IPS-NIHi7 (cell line): ENCODE results near the gene IFIT2.
"Not testable (repeated sequence)": the region's sequence is repeated elsewhere in the genome, so short reads cannot be mapped to it uniquely, and the experiment has no call there.

Source experiments
- DNase-seq: peaks from one replicate; pipeline ENCODE4 v3.0.0; 2012; ENCODE audit warnings: mixed read lengths; ENCODE audit errors: extremely low spot score

Gene IFIT2

GRCh38 chr10:89342206-89342958 is 40.5 kb downstream of the IFIT2 start:
- DNase-seq, result no peak

GRCh38 chr10:89343089-89343767 is 41.4 kb downstream of the IFIT2 start:
- DNase-seq, result no peak

DNA sequence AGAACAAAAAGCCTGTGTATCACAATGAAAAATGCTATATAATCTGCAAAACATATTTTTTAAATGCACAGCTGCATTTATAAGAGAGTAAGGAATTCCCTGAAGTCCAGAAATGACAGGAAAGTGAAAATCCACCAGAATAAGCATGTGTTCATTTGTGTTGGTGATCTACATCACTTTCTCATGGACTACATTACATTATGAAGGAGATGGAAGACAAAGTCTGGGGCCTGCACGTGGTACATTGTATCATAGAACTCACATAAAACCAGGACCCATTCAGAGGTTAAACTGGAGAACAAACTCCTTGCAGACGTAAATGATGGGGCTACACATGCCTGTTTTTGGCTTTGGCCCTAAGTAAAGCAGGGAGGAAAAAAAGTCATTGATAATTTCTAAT is 42.3 kb downstream of the IFIT2 start:
- no peak for DNase-seq

DNA sequence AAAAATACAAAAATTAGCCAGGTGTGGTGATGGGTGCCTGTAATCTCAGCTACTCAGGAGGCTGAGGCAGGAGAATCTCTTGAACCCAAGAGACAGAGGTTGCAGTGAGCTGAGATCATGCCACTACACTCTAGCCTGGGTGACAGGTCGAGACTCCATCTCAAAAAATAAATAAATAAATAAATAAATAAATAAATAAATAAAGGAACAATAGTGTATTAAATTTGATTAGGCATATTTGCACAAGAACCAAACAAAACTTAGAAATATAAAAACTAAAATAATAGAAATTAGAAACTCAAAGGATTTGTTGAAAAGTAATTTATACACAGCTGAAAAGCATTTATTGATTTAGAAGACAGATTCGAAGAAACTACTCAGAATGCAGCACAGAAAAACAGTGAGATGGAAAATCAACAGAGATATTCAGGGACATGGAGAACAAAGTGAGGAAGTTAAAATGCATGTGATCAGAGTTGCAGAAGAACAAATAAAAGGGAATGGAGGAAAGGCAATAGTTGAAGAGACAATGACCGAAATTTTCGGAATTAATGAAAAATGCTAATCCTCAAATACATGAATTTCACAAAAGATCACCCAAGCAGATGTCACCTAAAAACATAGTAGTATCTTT is 43.6 kb downstream of the IFIT2 start:
- no peak for DNase-seq

DNA sequence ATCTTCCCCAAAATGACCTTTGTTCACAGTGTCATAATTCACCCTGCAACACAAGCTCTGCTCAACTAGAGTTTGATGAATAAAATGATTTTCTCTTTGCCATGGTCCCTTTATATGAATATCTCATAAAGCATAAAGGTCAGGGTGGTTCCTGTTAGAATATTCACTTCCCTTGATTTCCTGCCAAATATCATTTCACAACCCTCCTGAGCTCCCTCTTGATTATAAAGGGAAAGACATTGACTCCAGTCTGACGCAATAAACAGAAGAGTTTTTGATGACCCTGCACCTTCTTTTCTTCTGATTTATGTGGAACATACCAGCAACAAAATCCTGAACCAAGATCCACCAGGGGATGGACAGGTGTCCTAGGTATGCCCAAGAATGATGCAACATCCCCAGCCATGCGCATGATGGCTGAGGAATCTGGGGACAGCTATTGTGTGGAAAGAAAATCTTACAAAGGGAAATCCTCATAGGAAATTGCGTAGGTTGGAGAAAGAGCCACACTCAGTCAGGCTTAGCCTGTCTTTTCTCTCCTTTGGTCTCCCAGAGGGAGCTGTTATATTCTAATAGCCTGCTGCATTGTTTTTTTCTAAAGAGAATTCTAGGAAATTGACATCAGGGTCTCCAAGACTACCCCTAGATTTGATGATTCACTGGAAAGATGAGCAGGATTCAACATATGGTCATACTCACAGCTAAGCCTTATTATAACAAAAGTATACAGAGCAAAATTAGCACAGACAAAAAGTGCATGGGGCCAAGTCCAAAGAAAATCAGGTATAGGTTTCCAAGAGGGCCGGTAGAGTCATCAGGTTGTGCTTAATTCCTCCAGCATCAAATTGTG is 44.8 kb downstream of the IFIT2 start:
- DNase-seq, result no peak

GRCh38 chr10:89347701-89348457 is 46.0 kb downstream of the IFIT2 start:
- DNase-seq, result no peak

GRCh38 chr10:89348481-89348880 is 46.6 kb downstream of the IFIT2 start:
- no peak for DNase-seq

DNA sequence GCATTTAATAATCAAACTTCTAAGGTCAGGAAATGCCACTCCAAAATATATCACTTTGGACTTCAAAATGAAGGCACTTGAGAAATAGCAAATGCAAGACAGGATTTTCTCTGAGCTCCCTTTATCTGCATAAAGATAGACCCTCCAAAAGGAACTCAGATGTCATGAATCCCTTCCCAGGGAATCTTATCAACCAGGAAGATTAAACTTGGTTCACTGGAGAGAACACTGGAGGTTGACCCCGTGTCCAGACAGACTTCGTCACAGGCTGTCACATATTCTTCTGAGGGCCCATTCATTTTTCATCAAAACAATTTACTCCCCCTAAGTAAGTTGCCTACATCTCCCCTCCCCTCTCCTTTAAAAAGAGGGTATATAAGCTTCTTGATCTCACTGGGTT is 47.1 kb downstream of the IFIT2 start:
- no peak for DNase-seq

GRCh38 chr10:89350631-89351315 is 48.9 kb downstream of the IFIT2 start:
- DNase-seq, result not testable (repeated sequence)

- no peak for DNase-seq
Observed at GRCh38 chr10:89351412-89351779, 49.5 kb downstream of the IFIT2 start.

DNA sequence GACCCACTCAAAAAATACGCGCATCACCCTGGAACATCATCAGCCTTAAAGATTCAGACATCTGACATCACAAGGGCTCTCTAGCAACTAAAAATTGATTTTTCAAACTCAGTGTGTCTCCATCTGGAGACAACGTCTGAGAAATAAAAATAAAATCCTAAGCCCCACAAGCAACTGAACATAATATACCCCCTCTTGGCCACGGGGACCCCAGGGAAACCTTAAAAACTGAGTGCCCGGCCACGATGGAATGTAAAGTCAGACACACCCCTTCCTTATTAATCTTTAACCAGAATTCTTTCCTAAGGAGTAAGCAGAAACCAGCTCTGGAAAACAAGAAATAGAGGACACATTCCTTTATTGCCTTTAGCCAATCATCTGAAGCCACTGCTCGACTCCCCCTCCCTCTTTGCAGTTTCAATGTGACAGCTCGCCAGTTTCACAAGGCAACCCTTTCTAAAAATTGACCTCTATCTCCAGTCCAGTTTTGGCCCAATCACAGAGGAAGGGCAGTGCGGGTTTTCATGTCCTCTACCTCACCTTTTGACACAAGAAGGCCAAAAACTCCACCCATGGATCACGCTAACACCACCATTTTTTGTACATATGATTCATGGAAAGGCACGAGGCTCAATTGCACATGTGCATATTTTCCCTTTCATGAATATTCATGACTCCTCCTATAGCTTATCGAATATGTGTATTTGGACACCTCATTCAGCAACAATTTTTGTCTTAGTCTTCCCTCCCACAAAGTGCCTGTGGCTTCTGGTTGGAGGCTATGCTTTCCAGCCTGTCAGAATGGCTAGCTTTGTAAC is 50.1 kb downstream of the IFIT2 start:
- DNase-seq, result no peak

DNA sequence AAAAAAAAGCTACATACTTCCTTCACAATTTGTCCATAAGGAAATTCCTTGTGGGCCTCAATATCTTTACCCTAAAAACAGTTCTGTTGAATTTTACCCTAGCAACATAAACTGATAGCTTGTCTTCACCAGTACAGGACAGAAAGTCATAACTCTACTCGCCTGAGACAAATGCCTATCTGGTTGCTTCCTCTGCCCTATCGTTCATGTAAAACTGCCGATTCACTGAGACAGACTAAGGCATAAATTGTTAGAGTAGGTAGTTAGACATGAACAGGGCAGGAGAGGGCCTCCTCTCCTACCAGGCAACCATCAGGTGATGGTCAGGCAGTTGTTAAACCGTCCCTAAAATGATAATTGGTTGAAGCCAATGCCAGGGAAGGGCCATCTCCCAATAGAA is 51.0 kb downstream of the IFIT2 start:
- DNase-seq, result no peak

DNA sequence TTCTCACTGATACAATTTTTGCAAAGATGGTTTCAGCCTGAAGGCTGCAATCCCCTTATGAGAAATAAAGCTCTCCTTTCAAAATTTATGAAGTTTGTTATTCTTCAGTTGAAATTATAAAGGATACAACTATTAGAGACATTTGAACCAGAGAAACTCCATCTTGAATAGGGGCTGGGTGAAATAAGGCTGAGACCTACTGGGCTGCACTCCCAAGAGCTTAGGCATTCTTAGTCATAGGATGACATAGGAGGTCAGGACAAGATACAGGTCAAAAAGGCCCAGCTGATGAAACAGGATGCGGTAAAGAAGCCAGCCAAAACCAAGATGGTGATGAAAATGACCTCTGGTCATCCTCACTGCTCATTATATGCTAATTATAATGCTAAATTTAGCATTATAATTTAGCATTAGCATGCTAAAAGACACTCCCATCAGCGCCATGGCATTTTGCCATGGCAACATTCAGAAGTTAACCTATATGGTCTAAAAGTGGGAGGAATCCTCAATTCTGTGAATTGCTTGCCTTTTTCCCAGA is 53.6 kb downstream of the IFIT2 start:
- DNase-seq, result no peak

GRCh38 chr10:89357096-89357495 is 55.2 kb downstream of the IFIT2 start:
- no peak for DNase-seq

- no peak for DNase-seq
Observed at GRCh38 chr10:89357975-89358374, 56.1 kb downstream of the IFIT2 start.
